HCT116 (cell line): Measurements from ENCODE around the gene ADIG.

Source experiments
- CTCF ChIP-seq, 3 experiments: fragments of 200-600 bp in 1 of 3; sonication (generic) in 1 of 3; IDR thresholded peaks in 2 of 3; conservative IDR thresholded peaks in 1 of 3; 2 replicates each; pipeline ENCODE4 v1.5.1; 2012 to 2017; ENCODE audit warnings: low read depth in 2 of 3, low read length in 2 of 3, antibody characterized with exemption in 1 of 3, borderline replicate concordance in 1 of 3, control low read depth in 1 of 3, mild to moderate bottlenecking in 1 of 3, mixed read lengths in 1 of 3, mixed run types in 1 of 3, moderate library complexity in 1 of 3; ENCODE audit not compliant: insufficient read depth in 1 of 3
- EZH2phosphoT487 ChIP-seq: fragments of 200-600 bp; IDR thresholded peaks from 2 replicates; pipeline ENCODE4 v1.6.1; 2018; ENCODE audit warnings: antibody characterized with exemption, borderline replicate concordance
- FOSL1 ChIP-seq: IDR thresholded peaks from 2 replicates; pipeline ENCODE4 v1.6.1; 2012; ENCODE audit warnings: low read depth
- POLR2A ChIP-seq: IDR thresholded peaks from 2 replicates; pipeline ENCODE4 v1.7.0; 2011; ENCODE audit warnings: borderline replicate concordance; ENCODE audit not compliant: insufficient read depth, insufficient read length; ENCODE audit errors: extremely low read depth
- POLR2AphosphoS5 ChIP-seq: IDR thresholded peaks from 2 replicates; pipeline ENCODE4 v1.6.1; 2011; ENCODE audit warnings: mild to moderate bottlenecking, low read depth, low read length, moderate library complexity
- RAD21 ChIP-seq: IDR thresholded peaks from 2 replicates; pipeline ENCODE4 v1.6.1; 2012; ENCODE audit warnings: low read depth, mild to moderate bottlenecking

DNA sequence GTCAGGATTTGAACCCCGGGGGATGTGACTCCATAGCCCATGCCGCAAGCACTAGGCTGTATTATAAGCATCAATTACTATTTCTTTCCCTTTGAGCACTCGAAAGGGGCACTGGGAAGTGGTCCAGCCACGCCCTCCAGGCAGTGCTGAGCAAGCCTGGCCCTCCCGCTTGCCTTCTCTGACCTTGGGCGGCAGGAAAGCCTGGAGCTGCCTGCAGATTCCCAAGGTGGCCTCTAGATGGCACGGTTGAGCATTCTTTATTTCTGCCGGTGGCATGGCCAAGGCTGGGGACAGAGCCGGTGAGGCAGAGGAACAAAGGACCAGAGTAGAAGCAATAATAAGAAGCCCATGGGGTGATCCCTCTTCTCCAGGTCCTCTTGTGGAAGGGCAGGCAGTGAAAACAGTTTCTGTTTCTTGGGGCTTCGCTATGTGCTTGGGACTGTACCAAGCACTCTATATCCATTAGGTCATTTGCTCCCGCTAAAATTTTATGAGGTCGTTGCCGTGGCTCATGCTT lies 52.6 kb downstream of the ADIG start:
- peak; percentile 51 to 94 (median 88); a peak in 5 of 6 replicates for TF ChIP-seq CTCF (IDR thresholded peaks at IDR 0.05 in 2 of 3, conservative IDR thresholded peaks at IDR 0.05 in 1 of 3; ENCODE audit: borderline replicate concordance in 1 of 3, insufficient read depth in 1 of 3, low read depth in 2 of 3, low read length in 2 of 3)
- TF ChIP-seq POLR2AphosphoS5: peak; percentile 21; the same call in 1 of the 2 replicates
- no peak for TF ChIP-seq FOSL1
- no peak for TF ChIP-seq EZH2phosphoT487
- TF ChIP-seq POLR2A: no peak
- peak; percentile 59 for TF ChIP-seq RAD21
